Measurements from ENCODE around the gene FARS2. TPM values are rescaled to one million over a fixed set of nuclear protein-coding genes. Genes with fewer than 3 reads are reported as not detected.

FARS2 gene
- total and polyA plus RNA-seq, 2 of the 13 experiments (the other 11 are each of a cell fraction or from before 2014, with no cell fraction given), result 15.4 to 26.0 TPM

- ATAC-seq (no peak), FAIRE-seq (no peak), DNase-seq (ENCODE audit: low spot score) (no peak)
- no peak for TF ChIP-seq ZNF644 (CRISPR knock-in tag; IDR thresholded peaks at IDR 0.05; ENCODE audit: low read depth)
- TF ChIP-seq NFE2L2 (IDR thresholded peaks at IDR 0.05; ENCODE audit: low read length), result no peak
- TF ChIP-seq ATAD3A (CRISPR knock-in tag; IDR thresholded peaks at IDR 0.05), result no peak
- TF ChIP-seq ZKSCAN1 (IDR thresholded peaks at IDR 0.05; ENCODE audit: low read length), result no peak
- TF ChIP-seq ZBTB44 (CRISPR knock-in tag; IDR thresholded peaks at IDR 0.05), result no peak
- no peak for TF ChIP-seq ZNF292 (CRISPR knock-in tag; IDR thresholded peaks at IDR 0.05; ENCODE audit: borderline replicate concordance, low read depth)
- no peak for TF ChIP-seq NR1H2 (CRISPR knock-in tag; IDR thresholded peaks at IDR 0.05; ENCODE audit: borderline replicate concordance, low read depth)
- TF ChIP-seq PHB2 (IDR thresholded peaks at IDR 0.05; ENCODE audit: partially characterized antibody), result no peak
- TF ChIP-seq NFATC3 (CRISPR knock-in tag; IDR thresholded peaks at IDR 0.05), result no peak
- TF ChIP-seq ZNF503 (CRISPR knock-in tag; IDR thresholded peaks at IDR 0.05), result no peak
- TF ChIP-seq THAP8 (CRISPR knock-in tag; IDR thresholded peaks at IDR 0.05; ENCODE audit: borderline replicate concordance), result no peak
- no peak for TF ChIP-seq ZFP36L1 (CRISPR knock-in tag; IDR thresholded peaks at IDR 0.05)
- no peak for TF ChIP-seq ZNF605 (CRISPR knock-in tag; IDR thresholded peaks at IDR 0.05)
- TF ChIP-seq HDAC6 (IDR thresholded peaks at IDR 0.05; ENCODE audit: low read depth, low read length), result no peak
- no peak for TF ChIP-seq NAIF1 (CRISPR knock-in tag; IDR thresholded peaks at IDR 0.05; ENCODE audit: borderline replicate concordance)
- no peak for TF ChIP-seq ZNF24 (IDR thresholded peaks at IDR 0.05)
- no peak for TF ChIP-seq SNAPC4 (CRISPR knock-in tag; IDR thresholded peaks at IDR 0.05)
- TF ChIP-seq KAT8 (CRISPR knock-in tag; IDR thresholded peaks at IDR 0.05), result no peak
- TF ChIP-seq TBP (CRISPR knock-in tag; IDR thresholded peaks at IDR 0.05), result no peak
- intact Hi-C loops (cut with micrococcal nuclease; ENCODE audit: unreplicated experiment), result no loop called here
- H3K9ac ChIP-seq (ENCODE audit: insufficient read depth, low read depth, low read length), result no peak overlapping the region
- no peak overlapping the region for H3K4me2 ChIP-seq (ENCODE audit: low read depth, low read length)
- no peak overlapping the region for H3K27ac ChIP-seq (ENCODE audit: extremely low read length, insufficient read depth, low read length)
- no TSS peak for BruUV-seq (replicated peaks)
- in situ Hi-C loops (cut with HindIII; ENCODE audit: extremely low pct_ligation_motif_present, low pct_unique_long_range_greater_than_20kb), result no loop called here
- ChIA-PET POLR2A (no interaction called here), CTCF (ENCODE audit: low intra/inter-chr PET ratio, low total read pairs) (no interaction called here)
- no peaks in the 10 kb centered on the region for H3K36me3 ChIP-seq (replicated peaks in 1 of 2; ENCODE audit: control insufficient read depth in 1 of 2, insufficient read depth in 2 of 2, low read length in 2 of 2)
- no peaks in the 10 kb centered on the region for H4K20me1 ChIP-seq (ENCODE audit: insufficient read depth, low read length)
- no peak overlapping the region for H2AFZ ChIP-seq (ENCODE audit: low read length)
- H3K4me3 ChIP-seq (replicated peaks in 1 of 3; ENCODE audit: insufficient read depth in 1 of 3, low read depth in 2 of 3, low read length in 3 of 3), result no peak overlapping the region
- H3K4me1 ChIP-seq (ENCODE audit: insufficient read depth, low read length), result no peaks in the 10 kb centered on the region
- no peaks in the 10 kb centered on the region for H3K27me3 ChIP-seq (ENCODE audit: control insufficient read depth in 1 of 2, insufficient read depth in 2 of 2, low read length in 2 of 2)
- H3K79me2 ChIP-seq (ENCODE audit: insufficient read depth, low read length), result no peaks in the 10 kb centered on the region
- H3K9me3 ChIP-seq (ENCODE audit: low read length), result no peaks in the 10 kb centered on the region
Observed at GRCh38 chr6:5411414-5411813, 150.1 kb downstream of the FARS2 start.

Measured in HepG2 (cell line).